ENCODE results near the gene PRSS38.
"Not testable (repeated sequence)": the region's sequence is repeated elsewhere in the genome, so short reads cannot be mapped to it uniquely, and the experiment has no call there.

Gene PRSS38

DNA sequence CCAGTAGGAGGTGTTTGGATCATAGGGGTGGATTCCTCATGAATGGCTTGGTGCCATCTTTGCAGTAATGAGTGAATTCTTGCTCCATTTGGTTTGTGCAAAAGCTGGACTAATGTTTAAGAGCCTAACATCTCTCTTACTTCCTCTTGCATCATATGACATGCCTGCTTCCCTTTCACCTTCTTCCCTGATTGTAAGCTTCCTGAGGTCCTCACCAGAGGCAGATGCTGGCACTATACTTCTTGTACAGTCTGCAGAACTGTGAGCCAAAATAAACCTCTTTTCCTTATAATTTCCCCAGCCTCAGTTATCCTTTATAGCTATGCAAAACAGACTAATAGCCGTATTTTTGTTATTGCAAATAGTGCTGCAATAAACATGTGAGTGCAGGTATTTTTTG, 8.1 kb downstream of the PRSS38 start:
- no peak overlapping the region for H3K4me3 ChIP-seq (ENCODE audit: low read length)
- no peak for TF ChIP-seq ZNF274 (IDR thresholded peaks at IDR 0.05; ENCODE audit: low read depth, low read length)

DNA sequence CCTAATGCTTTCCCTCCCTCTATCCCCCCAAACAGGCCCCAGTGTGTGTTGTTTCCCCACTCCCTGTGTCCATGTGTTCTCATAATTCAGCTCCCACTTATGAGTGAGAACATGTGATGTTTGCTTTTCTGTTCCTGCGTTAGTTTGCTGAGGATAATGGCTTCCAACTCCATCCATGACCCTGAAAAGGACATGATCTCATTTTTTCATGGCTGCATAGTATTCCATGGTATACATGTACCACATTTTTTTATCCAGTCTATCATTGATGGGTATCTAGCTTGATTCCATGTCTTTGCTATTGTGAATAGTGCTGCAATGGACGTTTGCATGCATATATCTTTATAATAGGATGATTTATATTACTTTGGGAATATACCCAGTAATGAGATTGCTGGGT, 8.7 kb downstream of the PRSS38 start:
- H3K4me3 ChIP-seq (ENCODE audit: low read length) = no peak overlapping the region
- no peak for TF ChIP-seq ZNF274 (IDR thresholded peaks at IDR 0.05; ENCODE audit: low read depth, low read length)

DNA sequence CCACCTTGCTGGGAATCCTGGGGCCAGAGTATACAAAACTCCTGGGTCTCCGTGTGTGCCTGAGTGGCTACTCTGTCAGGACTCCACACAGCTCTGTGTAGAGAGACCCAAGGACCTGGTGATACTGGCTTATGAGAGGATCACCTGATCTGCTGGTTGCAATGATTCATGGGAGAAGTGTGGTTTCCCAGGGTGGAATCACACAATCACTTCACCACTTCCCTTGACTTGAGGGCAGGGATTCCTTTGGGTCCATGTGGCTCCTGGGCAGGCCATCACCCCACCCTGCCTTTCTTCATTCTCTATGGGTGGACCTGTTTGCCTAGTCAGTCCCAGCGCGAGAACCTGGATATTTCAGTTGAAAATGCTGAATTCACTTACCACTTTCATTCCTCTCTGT, 13.3 kb downstream of the PRSS38 start:
- H3K4me3 ChIP-seq (ENCODE audit: low read length) = no peak overlapping the region
- TF ChIP-seq ZNF274 (IDR thresholded peaks at IDR 0.05; ENCODE audit: low read depth, low read length) = no peak

DNA sequence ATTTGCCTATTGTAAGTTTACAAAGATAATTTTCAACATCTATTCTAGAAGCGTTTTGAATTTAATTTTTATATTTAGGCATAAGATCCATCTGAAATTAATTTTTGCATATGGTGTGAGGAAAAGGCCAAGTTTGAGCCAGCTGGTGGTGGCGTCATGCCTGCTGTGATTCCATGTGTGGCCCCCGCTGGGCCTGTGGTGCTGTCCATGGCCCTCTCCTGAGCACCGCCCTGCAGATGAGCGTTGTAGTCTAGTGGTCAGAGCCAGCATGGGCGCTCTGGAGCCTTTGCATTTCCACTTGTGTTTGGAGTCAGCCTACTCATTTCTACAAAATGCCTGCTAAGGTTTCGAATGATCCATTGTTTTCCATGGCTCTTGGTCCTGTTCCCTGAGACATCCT, 22.7 kb downstream of the PRSS38 start:
- no peak for TF ChIP-seq ZNF274 (IDR thresholded peaks at IDR 0.05; ENCODE audit: low read depth, low read length)
- H3K4me3 ChIP-seq (ENCODE audit: low read length) = no peak overlapping the region

DNA sequence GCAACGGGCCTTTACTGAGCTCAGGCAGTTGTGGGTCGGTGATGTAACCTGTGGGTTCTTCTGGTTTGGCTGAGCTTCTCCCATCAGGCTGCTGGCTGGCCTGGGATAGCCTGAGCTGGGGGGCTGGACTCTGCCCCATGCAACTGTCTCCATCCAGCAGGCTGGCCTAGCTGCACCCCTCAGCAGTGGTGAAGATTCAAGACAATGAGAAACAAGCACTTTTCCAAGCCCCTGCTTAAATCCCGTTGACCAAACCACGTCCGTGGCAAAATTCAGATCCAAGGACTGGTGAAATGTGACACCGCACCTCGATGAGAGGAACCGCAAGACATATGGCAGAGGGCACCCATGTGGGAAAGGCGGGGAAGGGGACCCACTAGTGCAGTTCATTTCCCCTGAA, 25.6 kb downstream of the PRSS38 start:
- H3K4me3 ChIP-seq (ENCODE audit: low read length) = no peak overlapping the region
- TF ChIP-seq ZNF274 (IDR thresholded peaks at IDR 0.05; ENCODE audit: low read depth, low read length) = no peak

DNA sequence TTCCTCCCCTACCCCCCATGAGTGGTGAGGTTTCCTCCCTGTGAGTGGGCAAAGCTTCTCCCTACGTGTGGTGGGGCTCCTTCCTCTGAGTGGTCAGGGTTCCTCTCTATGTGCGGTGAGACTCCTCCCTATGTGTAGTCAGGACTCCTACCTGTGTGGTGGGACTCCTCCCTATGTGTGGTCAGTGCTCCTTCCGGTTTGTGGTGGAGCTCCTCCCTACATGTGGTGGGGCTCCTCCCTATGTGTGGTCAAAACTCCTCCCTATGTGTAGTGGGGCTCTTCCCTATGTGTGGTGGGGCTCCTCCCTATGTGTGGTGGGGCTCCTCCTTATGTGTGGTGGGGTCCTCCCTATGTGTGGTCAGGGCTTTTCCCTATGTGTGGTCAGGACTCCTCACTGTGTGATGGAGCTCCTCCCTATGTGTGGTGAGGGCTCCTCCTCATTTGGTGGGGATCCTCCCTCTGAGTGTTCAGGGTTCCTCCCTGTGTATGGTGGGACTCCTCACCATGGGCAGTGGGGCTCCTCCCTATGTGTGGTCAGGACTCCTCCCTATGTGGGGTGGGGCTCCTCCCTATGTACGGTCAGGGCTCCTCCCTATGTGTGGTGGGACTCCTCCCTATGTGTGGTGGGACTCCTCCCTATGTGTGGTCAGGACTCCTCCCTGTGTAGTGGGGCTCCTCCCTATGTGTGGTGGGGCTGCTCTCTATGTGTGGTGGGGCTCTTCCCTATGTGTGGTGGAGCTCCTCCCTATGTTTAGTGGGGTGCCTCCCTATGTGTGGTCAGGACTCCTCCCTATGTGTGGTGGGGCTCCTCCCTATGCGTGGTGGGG, 29.1 kb downstream of the PRSS38 start:
- TF ChIP-seq ZNF274 (IDR thresholded peaks at IDR 0.05; ENCODE audit: low read depth, low read length) = no peak
- H3K4me3 ChIP-seq (ENCODE audit: low read length) = no peak overlapping the region

DNA sequence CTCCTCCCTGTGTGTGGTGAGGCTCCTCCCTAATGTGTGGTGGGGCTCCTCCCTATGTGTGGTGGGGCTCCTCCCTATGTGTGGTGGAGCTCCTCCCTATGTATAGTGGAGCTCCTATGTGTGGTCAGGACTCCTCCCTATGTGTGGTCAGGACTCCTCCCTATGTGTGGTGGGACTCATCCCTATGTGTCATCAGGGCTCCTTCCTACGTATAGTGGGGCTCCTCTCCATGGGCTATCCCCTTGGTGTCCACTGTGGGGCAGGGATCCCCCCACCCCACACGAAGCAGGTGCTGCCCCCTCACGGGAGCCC, 29.6 kb downstream of the PRSS38 start:
- no peak for TF ChIP-seq ZNF274 (IDR thresholded peaks at IDR 0.05; ENCODE audit: low read depth, low read length)
- no peak overlapping the region for H3K4me3 ChIP-seq (ENCODE audit: low read length)

DNA sequence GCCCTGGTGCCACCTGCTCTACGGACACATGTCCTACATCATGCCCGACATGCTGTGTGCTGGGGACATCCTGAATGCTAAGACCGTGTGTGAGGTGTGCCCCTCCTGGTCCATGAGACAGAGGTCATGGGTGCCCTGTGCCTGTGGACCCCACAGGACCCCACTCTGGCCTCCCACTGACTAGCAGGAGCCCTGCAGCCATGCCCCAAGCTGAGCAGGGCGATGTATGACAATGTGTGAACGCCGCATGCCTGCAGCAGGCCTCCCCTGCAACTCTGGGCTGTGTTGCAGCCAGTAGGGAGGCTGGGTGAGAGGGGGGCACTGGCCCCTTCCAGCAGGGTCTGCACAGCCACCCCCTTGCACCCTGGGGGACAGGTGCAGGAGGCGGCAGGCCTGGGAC, 30.0 kb downstream of the PRSS38 start:
- TF ChIP-seq ZNF274 (IDR thresholded peaks at IDR 0.05; ENCODE audit: low read depth, low read length) = no peak
- no peak overlapping the region for H3K4me3 ChIP-seq (ENCODE audit: low read length)

DNA sequence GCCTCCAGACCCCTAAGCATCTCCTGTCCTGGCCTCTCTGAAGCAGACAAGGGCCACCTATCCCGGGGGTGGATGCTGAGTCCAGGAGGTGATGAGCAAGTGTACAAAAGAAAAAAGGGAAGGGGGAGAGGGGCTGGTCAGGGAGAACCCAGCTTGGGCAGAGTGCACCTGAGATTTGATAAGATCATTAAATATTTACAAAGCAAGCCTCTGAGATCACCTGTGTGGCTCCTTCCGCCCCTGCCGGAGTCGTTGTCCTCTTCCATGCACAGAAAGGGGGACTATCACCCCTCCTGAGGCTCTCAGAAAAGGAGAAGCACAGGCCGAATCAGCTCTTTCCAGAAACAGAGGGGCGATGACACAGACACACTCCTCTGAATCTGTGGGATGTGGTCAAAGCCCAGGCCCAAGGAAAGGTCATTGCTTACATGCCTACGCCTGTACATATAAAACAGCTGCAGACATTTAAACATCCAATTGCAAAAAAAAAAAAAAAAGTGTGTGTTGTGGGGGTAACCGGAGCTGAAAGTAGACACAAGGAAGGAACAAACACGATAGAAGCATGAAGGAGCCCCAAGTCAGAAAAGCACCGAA, 30.9 kb downstream of the PRSS38 start:
- TF ChIP-seq ZNF274 (IDR thresholded peaks at IDR 0.05; ENCODE audit: low read depth, low read length) = no peak

DNA sequence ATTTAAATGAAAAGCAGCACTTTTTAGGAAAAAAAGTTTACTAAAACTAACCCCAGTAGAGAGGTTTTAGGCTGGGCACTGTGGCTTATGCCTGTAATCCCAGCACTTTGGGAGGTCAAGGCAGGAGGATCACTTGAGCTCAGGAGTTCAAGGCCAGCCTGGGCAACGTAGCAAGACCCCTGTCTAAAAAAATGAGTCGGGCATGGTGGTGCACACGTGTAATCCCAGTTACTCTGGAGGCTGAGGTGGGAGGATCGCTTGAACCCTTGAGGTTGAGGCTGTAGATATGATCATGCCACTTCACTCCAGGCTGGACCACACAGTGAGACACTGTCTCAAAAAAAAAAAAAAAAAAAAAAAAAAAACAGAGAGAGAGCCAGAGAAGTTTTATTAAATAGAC, 31.6 kb downstream of the PRSS38 start:
- not testable (repeated sequence) for H3K4me3 ChIP-seq (ENCODE audit: low read length)

More for the DNA sequence above, 30.9 kb downstream of the PRSS38 start:
- no peak overlapping the region for H3K4me3 ChIP-seq (ENCODE audit: low read length)

DNA sequence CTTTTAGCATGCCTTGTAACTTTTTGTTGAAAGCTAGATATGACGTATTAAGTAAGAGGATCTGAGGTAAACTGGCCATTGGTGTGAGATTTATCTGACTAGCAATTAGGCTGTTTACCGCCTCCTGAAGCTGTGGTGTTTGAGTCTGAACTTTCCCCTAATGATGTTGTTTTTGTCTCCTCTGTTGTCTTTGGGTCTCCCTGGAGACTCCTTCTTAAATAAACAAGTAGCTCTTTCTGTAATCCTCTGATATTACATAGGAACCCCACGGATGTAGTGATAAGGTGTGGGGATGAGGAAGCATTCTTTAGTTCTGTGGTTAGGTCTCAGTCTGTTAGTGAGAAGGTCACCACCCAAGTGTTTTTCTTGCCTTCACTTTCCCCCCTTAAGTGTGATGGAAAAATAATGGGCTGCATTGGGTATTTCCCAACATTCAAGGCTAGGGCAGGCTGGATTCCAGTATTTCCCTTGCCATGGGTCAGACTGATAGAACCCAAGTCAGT, 33.0 kb downstream of the PRSS38 start:
- no peak overlapping the region for H3K4me3 ChIP-seq (ENCODE audit: low read length)
- no peak for TF ChIP-seq ZNF274 (IDR thresholded peaks at IDR 0.05; ENCODE audit: low read depth, low read length)

DNA sequence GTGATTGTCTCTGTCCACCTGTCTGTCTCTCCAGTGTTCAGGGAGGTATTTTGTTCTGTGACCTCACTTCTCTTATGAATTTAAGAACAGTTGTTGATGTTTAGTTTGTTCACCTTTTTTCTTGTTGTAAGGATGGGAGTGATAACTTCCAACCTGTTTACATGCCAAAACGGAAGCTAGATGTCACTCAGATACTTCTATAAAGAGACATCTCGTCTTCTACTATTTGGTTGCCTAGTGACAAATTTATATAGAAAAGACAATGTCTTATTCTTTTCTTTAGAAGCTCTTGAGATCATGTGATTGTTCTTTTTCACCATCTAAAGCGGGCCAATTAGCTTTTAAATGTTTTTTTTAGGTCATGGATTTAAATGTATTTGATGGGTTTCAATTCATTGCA, 33.8 kb downstream of the PRSS38 start:
- TF ChIP-seq ZNF274 (IDR thresholded peaks at IDR 0.05; ENCODE audit: low read depth, low read length) = no peak
- H3K4me3 ChIP-seq (ENCODE audit: low read length) = no peak overlapping the region

DNA sequence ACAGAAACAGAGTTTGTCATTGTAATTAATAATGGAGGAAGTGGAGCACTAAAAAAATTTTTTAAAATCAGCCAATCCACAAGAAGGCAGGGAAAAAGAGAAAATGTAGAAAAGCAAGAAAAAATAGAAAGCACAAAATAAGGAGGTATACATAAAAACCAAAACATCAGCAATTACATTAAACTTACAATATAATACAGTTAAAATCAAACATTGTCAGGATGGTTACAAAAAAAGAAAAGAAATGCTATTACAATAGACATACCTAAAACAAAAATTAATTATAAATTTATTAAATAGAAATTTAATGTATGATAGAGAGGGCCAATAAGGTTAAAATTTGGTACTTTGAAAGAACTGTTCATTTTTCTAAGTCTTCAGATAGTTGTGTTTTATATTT, 38.7 kb downstream of the PRSS38 start:
- H3K4me3 ChIP-seq (ENCODE audit: low read length) = no peak overlapping the region
- no peak for TF ChIP-seq ZNF274 (IDR thresholded peaks at IDR 0.05; ENCODE audit: low read depth, low read length)

DNA sequence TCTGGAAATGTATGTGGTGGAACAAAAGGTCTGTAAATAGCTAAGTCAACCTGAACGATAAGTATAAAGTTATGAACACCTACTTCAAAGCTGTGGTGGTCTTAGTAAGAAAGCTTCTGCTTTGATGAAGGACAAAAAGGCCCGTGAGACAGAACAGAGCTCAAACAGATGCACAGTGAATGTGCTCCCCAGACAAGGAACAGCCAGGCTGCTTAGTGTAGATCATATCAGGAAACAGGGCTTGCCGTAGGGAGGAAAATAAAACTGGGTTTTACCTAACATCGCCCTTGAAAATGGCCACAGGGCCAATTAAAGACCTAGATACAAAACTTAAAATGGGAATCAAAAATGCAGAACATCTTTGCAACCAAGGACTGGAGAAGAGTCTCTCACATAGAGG, 40.2 kb downstream of the PRSS38 start:
- no peak for TF ChIP-seq ZNF274 (IDR thresholded peaks at IDR 0.05; ENCODE audit: low read depth, low read length)

DNA sequence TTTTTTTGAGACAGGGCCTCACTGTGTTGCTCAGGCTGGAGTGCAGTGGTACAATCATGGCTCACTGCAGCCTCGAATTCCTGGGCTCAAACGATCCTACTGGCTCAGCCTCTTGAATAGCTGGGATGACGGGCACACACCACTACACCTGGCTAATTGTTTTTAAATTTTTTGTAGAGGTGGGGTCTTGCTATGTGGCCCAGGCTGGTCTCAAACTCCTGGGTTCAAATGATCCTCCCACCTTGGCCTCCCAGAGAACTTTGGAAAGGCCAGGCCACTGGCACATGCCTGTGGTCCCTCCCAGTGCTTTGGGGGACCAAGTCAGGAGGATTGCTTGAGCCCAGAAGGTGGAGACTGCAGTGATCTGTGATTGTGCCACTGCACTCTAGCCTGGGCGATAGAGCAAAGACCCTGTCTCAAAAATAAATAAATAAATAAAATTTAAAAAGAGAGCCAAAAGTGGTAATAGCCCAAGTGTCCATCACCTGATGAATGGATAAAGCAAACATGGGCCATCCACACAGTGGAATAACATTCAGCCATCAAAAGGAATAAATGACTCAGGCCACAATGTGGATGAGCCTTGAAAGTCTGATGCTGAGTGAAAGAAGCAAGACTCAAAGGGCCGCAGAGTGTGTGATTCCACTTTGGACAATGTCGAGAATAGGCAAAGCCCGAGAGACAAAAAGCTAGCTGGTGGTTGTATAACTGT, 40.8 kb downstream of the PRSS38 start:
- TF ChIP-seq ZNF274 (IDR thresholded peaks at IDR 0.05; ENCODE audit: low read depth, low read length) = no peak
- no peak overlapping the region for H3K4me3 ChIP-seq (ENCODE audit: low read length)

More for the DNA sequence above, 40.2 kb downstream of the PRSS38 start:
- no peak overlapping the region for H3K4me3 ChIP-seq (ENCODE audit: low read length)
